Lower lobe of right lung (tissue), 2 donors: ENCODE results near the gene MYO10. TPM values are rescaled to one million over a fixed set of nuclear protein-coding genes. Genes with fewer than 3 reads are reported as not detected.

ENCODE experiments used
- ATAC-seq, 2 donors: fragments of 200-7000 bp; cut with Tn5 transposase; one replicate each; pipeline ENCODE4 v1.9.1; 2020 to 2022; ENCODE audit warnings: mild to moderate bottlenecking in 2 of 2, moderate library complexity in 2 of 2
- DNase-seq: peaks from one replicate; pipeline ENCODE4 v3.0.0-alpha.2; 2020
- H3K27ac ChIP-seq: fragments of 200-600 bp; one replicate; pipeline ENCODE4 v1.8.0; 2022
- H3K27me3 ChIP-seq: fragments of 200-600 bp; one replicate; pipeline ENCODE4 v1.8.0; 2022; ENCODE audit warnings: low read depth
- H3K36me3 ChIP-seq: fragments of 200-600 bp; one replicate; pipeline ENCODE4 v1.8.0; 2022; ENCODE audit warnings: mild to moderate bottlenecking
- H3K4me1 ChIP-seq: fragments of 200-600 bp; one replicate; pipeline ENCODE4 v1.8.0; 2022
- H3K4me3 ChIP-seq: fragments of 200-600 bp; one replicate; pipeline ENCODE4 v1.8.0; 2022; ENCODE audit warnings: mild to moderate bottlenecking
- H3K9me3 ChIP-seq: fragments of 200-600 bp; one replicate; pipeline ENCODE4 v1.8.0; 2022
- intact Hi-C: fragments of 100-400 bp; cut with DNase I; formaldehyde crosslinking; loops from one replicate; pipeline ENCODE4 v1.11.0; 2022
- total RNA-seq: library from RNA; stranded (reverse); fragmentation: NEBNext Ultra II Directional; extraction: Animal tissue kit (Norgen Biotek cat#: 25700); gene quantifications from one replicate; pipeline ENCODE4 v1.2.1, GENCODE V29; 2021
- TF ChIP-seq, protein P1 (sequence below): fragments of 200-600 bp; IDR thresholded peaks from one replicate; pipeline ENCODE4 v1.8.0; 2022; ENCODE audit warnings: antibody characterized with exemption, mild to moderate bottlenecking
- donor health status: DM: no; HTN: yes; CAD: no; lungs with severe emphysema.

The MYO10 gene
- total RNA-seq, 1 donor from 2014 or later = 51.5 TPM

- Histone ChIP-seq H3K4me1 (peaks cover 32% of the 10 kb centered on the region), H3K36me3 (no peaks in the 10 kb centered on the region), H3K27ac (peak overlapping the region; percentile 21), H3K9me3 (peaks cover 6% of the 10 kb centered on the region), H3K27me3 (no peaks in the 10 kb centered on the region), H3K4me3 (no peak overlapping the region)
- DNase-seq (peak; percentile 51), ATAC-seq (peak; percentile 71 to 79)
- intact Hi-C loops = no loop called here
- TF ChIP-seq, protein P1, sequence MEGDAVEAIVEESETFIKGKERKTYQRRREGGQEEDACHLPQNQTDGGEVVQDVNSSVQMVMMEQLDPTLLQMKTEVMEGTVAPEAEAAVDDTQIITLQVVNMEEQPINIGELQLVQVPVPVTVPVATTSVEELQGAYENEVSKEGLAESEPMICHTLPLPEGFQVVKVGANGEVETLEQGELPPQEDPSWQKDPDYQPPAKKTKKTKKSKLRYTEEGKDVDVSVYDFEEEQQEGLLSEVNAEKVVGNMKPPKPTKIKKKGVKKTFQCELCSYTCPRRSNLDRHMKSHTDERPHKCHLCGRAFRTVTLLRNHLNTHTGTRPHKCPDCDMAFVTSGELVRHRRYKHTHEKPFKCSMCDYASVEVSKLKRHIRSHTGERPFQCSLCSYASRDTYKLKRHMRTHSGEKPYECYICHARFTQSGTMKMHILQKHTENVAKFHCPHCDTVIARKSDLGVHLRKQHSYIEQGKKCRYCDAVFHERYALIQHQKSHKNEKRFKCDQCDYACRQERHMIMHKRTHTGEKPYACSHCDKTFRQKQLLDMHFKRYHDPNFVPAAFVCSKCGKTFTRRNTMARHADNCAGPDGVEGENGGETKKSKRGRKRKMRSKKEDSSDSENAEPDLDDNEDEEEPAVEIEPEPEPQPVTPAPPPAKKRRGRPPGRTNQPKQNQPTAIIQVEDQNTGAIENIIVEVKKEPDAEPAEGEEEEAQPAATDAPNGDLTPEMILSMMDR = no peak
Observed at GRCh38 chr5:16857635-16858034, 78.5 kb downstream of the MYO10 start.

- TF ChIP-seq, protein P1 = no peak
- Histone ChIP-seq H3K4me3 (no peak overlapping the region), H3K27ac (no peak overlapping the region), H3K27me3 (no peaks in the 10 kb centered on the region), H3K36me3 (no peaks in the 10 kb centered on the region), H3K4me1 (peaks cover 30% of the 10 kb centered on the region), H3K9me3 (peaks cover 6% of the 10 kb centered on the region)
- peak; percentile 29 to 52 for ATAC-seq
- DNase-seq = no peak
- intact Hi-C loops = no loop called here
Observed at GRCh38 chr5:16856531-16856930, 79.6 kb downstream of the MYO10 start.

DNA sequence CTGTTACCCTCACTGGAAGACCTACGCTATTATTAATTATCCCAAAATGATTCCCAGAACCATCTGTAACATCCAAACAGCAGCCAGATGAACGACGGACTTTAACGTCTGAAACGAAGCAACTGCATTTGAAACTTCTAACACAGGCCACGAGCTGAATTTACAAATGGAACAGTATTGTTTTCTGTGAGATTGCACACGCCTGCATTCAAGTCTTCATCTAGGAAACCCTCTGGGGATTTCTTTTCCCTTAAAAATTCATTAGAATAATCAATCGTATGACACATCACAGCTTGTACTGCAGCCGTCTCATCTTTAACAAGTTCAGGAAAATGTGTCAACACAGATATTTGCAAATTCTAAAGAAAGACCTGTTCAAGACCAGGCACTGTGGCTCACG is 80.2 kb downstream of the MYO10 start:
- ATAC-seq = no peak
- no peak for DNase-seq

DNA sequence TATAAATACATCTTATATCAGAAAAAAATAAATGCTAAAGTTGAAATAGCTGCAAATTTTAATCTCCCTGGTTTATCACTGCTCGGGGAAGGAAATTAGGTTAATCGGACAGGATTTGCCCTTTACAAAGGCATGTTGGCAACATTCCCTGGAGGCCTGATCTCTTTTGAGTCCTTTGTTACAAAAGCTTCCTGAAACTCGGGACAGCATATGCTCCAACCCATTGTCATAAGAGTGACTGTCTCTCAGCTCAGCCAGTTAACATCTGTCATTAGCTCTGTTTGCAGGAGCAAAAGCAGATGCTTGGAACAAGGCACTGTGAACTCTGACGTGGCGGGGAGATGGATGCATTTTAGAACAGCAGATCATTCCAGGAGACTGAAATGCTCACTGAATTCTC is 80.6 kb downstream of the MYO10 start:
- intact Hi-C loops = no loop called here
- H3K4me1 ChIP-seq = peaks cover 34% of the 10 kb centered on the region

More for the DNA sequence above, 80.2 kb downstream of the MYO10 start:
- Histone ChIP-seq H3K9me3 (peaks cover 6% of the 10 kb centered on the region), H3K4me3 (no peak overlapping the region), H3K27me3 (no peaks in the 10 kb centered on the region), H3K36me3 (no peaks in the 10 kb centered on the region), H3K27ac (no peak overlapping the region), H3K4me1 (peaks cover 34% of the 10 kb centered on the region)
- TF ChIP-seq, protein P1 = no peak
- intact Hi-C loops = no loop called here

GRCh38 chr5:16854351-16854750 is 81.7 kb downstream of the MYO10 start:
- Histone ChIP-seq H3K36me3 (no peaks in the 10 kb centered on the region), H3K4me3 (no peak overlapping the region), H3K4me1 (peaks cover 34% of the 10 kb centered on the region), H3K27ac (no peak overlapping the region), H3K27me3 (no peaks in the 10 kb centered on the region), H3K9me3 (peaks cover 6% of the 10 kb centered on the region)
- intact Hi-C loops = no loop called here
- ATAC-seq = no peak
- TF ChIP-seq, protein P1 = no peak
- no peak for DNase-seq

More for the DNA sequence above, 80.6 kb downstream of the MYO10 start:
- Histone ChIP-seq H3K9me3 (peaks cover 6% of the 10 kb centered on the region), H3K27ac (no peak overlapping the region), H3K4me3 (no peak overlapping the region), H3K27me3 (no peaks in the 10 kb centered on the region), H3K36me3 (no peaks in the 10 kb centered on the region)
- TF ChIP-seq, protein P1 = no peak
- DNase-seq = no peak
- ATAC-seq = no peak

DNA sequence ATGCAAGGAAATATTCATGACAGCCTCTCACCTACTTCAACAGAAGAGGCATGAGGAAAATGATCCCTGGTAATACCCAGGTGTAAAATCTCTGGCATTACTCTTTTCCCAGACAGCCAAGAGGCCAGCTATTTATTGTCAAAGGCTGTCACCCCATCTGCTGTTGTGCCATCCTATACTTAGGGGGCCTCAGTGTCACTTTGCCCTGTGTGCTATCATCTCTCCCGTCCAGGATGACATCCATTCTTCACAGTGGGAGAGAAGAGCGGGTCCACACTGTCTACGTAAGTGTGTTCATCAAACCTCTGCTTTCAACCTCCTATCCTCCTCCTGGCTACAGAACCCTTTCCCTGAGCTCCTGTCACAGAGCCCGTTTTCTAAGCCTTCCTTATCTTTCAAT is 82.6 kb downstream of the MYO10 start:
- no peaks in the 10 kb centered on the region for H3K27me3 ChIP-seq
- H3K4me1 ChIP-seq = peaks cover 34% of the 10 kb centered on the region
- no peak overlapping the region for H3K4me3 ChIP-seq
- no peaks in the 10 kb centered on the region for H3K9me3 ChIP-seq
- TF ChIP-seq, protein P1 = no peak
- DNase-seq (no peak), ATAC-seq (no peak)
- H3K36me3 ChIP-seq = no peaks in the 10 kb centered on the region
- intact Hi-C loops = no loop called here
- H3K27ac ChIP-seq = no peak overlapping the region
